AG08396 (cell line): ENCODE results near the gene WASHC3.
A peak's percentile ranks its signal among the peaks of the same experiment; 100 is the strongest.
"Not testable (repeated sequence)": the region's sequence is repeated elsewhere in the genome, so short reads cannot be mapped to it uniquely, and the experiment has no call there.

ENCODE experiments used
- DNase-seq: peaks from one replicate; pipeline ENCODE4 v3.0.0; 2012; ENCODE audit warnings: low spot score, mixed read lengths

Gene WASHC3

DNA sequence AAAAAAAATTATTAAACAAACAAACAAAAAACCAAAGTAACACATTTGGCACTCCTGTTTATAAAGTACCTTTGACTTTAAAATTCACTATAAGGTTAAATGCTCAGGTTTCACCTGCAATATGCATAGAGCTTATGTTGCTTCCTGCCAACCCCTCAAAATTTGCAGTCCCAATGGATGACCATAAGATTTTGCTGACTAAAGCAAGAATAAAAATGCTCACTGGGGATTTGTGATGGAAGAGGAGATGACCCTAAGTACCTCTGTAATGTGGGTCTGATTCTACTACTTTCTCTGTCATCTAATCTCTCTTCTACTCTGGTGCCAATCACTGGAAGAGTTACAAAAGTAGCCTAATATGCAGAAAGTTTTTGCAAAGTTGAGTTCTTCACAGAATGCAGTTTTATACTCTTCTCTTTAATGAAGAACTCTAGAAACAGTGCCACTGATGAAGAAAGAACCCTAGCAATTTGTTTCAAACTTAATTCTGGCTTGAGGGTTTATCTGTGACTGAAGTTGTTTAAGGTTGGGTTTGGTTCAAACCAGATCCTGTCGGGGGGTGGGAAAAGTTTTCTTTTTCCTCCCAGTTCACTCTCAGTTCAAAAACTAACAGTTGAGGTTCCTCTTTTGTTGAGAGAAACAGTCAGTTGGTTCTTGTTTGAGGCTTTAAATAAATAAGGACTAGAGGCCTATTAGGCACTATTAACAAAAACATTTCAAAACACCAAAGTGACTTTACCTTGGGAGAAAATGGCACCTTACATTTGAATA lies 10.9 kb downstream of the WASHC3 start:
- no peak for DNase-seq

DNA sequence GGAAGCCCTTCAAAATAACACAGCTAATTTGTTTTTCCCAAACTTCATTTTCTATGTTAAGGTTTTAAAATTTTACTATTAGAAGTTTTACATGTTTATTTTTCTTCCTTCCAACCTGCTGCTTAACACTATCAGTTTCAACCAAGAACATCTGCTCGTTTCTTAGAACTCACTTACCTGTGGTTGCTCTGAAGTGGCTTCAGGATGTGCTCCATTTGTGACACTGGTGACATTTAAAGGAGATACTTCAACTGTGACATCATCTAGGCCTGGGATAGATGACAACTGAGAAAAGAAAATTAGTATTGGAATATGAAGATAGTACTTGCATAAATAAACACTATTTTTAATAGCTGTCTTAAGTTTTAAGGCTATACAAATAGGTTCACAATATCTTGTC lies 17.9 kb downstream of the WASHC3 start:
- no peak for DNase-seq

DNA sequence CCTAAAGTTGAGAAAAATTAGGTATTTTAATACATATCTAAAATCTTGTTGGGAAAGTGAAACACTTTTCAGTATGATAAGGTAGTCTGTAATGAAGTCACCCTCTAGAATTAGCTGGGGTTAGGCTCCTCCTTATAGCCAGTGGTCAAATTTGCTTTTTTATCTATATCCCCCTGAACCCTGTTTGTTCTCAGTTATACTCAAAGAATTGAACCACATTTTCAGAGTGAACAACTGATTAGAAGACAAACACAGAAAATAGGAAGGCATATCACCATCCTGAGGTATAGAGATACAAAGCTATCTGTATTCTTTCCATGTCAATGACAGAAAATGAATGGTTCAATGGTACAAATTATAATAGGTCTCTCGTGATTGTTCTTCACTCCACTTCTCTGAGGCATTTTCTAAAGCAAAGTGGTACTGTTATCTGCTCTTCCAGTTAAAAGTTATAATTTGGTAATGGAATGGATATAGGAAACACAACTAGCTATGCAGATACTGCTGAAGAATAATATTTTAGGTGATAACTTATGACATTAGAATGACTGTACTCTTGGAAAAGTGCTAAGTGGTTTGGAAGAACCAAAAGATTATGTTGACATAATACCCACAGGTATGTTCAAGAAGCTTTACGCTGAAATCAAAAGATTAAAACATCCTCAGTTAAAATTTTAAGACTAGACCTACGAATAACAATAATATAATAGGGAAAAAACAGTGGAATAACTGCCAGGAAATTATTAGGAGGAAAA lies 27.6 kb downstream of the WASHC3 start:
- no peak for DNase-seq

DNA sequence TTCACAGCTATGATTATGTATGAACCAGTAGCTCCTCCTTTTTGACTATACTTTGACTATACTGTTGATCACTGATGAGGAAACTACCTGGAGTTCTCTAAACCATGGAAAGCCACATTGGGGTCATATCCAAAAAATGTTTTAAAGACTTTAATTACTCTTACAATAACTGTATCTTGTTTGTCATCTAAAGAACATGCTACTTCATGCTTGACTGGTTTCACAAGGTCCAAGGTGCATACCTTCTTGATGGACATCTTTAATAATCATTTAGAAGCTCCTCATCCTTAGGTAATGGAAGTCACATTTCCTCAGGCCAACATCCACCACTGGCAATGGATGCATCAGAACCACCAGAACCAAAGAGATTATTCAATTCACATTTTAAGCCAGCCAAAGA lies 29.9 kb downstream of the WASHC3 start:
- DNase-seq, result no peak

DNA sequence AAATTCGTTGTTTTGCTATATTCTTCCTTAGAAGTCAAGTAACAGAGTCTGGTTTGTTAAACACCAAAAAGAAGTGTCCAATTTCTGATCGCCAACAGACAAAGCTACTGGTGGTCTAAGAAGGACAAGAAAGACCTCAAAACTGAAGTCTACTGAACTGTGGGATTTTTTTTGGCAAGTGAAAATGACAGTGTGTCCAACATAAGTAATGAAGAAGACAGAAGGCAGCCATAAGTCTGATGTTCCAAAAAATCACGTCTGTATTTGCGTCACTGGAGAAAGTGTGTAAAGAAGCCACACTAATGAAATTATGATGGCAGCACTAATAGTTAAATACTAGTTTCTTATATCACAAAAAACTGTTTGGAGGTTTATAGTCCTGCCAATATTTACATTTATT lies 32.6 kb downstream of the WASHC3 start:
- no peak for DNase-seq

DNA sequence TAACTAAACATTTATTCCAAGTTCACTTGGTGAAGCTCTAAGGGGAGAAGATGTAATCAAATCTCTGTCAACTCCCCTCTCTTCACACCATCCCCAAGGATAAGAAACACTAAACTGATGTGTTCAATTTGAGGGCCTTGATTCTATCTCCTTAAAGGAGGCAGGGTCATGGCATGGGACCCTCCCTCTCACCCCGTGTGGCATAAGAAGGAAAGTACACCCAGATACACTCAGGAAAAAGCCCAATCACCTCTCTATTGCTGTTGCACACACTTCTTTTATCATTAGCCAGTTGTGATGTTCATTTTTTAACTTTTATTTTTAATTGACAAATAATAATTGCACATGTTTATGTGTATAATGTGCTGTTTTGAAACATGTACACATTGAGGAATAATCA lies 35.1 kb downstream of the WASHC3 start:
- DNase-seq, result no peak

DNA sequence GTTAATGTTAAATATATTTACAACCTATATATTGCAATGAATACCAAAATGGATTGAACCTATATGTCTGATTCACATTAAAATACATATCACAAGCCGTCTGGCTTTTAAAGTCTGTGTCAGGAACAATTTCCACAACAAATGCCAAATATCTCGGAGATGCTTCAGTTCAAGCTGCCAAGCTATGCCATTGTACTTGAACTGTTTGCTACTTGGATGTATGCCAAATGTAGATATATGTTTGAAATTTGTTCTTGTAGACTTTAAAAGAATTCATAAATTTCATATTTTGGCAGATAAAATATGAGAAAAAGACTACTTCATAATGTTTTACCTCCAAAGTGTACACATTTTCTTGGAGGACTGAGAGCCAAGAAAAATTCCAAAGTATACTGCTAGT lies 37.0 kb downstream of the WASHC3 start:
- DNase-seq, result no peak

DNA sequence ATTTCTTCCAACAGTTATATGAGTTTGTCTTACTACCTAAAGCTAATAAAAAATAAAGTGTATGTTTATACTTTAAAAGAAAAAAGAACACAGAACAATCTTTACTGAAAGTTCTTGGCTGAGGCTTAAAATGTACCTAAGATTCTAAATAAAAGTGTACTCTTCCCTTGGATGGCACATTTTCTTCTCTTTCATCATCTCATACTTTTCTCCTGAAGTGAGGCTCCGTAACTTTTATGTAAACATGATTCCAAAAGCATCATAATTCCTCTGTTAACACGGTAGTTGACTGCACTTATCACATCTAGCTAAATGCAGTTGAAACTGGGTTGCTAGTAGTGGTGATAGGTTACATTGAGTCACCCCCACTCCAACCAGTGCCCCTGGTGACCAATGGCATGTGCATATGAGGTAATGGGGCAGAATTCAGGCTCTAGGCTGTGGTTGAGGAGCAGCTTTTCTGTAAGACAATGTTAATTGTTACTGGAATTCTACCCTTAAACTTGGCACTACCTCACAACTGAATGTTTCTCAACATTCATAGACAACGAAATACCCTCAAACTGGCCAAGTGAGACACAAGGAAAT lies 38.4 kb downstream of the WASHC3 start:
- peak; percentile 18 for DNase-seq

DNA sequence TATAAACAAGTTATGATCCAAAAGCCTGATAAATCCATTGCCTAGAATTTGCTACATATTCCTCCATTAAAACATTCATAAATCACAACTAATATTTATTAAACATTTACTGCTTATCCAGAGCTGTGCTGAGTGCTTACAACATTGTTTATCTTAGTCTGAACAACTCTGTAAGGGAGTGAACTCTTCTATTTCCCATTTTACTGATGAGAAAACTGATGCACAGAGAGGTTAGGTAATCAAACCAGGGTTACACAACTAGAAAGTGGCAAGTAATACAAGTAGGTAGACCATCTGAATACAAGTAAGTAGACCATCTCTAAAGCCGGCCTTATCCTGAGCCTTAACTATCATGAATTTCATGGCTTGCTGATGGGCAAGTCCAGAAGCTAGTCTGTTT lies 39.5 kb downstream of the WASHC3 start:
- no peak for DNase-seq

DNA sequence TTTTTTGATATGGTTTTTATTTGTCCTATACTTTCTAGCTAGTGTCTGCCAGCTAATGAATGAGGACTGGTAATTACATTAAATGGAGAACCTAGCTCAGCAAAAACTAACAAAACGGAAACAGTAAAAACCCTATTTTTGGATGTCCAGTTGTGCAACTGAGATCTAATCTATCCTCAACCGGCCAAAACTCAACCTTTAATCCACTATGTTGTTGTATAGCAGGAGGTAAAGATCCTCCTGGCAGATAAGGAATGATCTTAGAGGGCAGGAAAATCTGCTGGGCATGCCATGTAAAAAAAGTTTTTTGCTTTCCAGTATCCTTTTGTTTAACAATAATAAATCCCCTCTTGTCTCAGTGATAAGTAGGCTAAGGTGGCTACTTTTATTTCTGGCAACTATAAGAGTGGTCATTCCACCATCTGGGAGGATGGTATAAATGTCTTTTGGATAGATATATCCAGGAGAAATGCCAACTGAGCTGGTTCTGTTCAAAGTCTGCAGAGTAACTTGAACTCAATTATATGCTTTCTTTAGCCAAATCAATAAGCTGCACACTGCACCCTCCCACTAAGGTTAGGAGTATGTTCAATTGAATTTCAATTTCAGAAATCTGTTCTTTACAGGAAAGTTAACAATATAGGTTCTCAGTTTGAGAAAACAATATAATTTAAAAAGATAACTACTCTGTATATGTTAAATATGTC lies 40.1 kb downstream of the WASHC3 start:
- no peak for DNase-seq

DNA sequence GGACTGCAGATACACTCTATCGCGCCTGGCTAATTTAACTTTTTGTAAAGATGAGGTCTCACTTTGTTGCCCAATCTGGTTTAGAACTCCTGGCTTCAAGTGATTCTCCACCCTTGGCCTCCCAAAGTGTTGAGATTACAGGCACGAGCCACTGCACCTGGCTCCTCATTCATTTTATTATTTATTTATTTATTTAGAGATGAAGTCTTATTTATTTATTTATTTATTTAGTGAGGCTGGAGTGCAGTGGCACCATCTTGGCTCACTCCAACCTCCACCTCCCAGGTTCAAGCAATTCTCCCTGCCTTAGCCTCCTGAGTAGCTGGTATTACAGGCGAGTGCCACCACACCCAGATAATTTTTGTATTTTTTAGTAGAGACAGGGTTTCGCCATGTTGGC lies 43.2 kb downstream of the WASHC3 start:
- DNase-seq, result not testable (repeated sequence)

DNA sequence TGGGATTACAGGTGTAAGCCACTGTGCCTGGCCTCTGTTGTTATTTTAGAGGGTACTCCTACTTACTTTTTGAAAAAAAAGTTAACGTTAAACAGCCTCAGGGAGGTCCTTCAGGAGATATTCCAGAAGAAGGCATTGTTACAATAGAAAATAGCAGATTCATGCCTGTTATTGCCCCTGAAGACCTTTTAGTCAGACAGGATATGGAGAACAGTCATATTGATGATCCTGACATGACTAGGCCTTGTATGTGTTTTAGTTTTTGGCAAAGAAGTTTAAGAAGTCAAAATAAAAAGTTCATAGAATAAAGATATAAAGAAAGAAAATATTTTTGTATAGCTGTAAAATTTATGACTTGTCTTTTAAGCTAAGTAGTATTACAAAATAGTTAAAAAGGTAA lies 45.3 kb downstream of the WASHC3 start:
- DNase-seq, result no peak

DNA sequence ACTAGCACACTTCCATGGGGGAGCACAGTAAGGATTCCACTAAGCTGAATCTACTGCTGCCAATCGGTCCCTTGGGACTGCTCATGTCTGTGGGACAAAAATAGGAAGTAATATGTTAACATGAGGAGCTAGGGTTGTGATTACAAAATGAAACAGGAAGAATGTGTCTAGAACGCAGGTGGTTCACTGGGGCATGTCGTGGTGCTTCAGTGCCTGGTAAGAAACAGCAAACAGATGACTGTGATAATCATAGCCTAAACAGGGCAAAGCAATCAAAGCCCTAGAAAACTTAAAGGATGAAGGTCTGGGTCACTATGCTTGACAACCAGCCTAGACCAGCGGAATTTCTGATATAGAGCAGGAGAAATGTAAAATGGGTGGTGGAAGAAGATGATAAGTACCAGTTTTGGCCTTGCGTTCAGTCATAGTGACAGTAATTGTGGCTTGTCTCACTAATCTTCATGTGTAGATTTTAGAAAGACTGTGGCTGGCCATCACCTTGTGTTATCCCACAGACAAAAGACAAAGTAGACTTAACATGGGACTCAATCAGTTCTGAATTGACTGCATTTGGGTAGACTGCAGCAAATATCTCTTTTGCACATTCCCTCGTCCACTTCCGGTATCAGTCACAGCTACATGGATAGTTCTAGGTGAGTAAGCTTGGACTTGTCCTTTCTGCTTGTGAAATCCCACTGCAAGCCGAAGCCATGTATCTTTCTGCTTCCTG lies 51.4 kb downstream of the WASHC3 start:
- DNase-seq, result no peak

DNA sequence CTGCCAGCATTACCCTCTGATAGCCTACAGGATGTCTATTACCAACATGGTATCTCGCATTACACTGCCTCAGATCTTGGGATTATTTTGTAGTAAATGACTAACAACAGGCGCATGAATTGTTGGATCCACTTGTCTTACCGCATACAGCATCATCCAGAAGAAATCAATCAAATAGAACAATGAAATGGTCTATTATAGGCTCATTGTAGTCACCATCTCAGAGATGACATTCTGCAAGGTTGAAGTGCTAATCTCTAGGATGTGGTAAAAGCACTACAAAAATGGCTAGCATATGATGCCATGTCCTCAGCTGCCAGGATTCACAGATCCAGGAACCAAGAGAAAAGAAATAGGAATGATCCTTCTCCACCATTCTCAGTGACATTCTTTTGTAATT lies 52.0 kb downstream of the WASHC3 start:
- DNase-seq, result no peak

DNA sequence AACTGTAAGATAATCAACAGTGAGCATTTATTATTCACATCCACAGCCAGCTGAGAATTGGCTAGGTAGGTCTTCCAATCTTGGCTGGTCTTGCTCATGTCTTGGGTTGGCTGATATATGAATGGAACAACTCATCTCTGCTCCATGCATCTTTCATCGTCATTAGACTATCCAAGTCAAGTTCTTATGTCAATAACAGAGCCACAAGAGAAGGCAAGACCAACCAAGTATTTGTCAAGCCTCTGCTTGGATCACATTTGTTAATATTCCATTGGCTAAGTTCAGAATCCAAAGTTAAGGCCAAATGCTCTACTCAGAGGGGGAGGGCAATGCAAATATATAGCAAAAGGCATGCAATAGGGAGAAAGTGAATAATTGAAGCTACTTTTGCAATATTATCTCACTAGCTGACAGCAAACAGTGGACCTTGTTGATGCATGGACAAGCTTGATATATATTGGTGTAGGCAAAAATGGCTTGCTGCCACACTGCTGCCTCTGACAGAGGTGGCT lies 53.1 kb downstream of the WASHC3 start:
- no peak for DNase-seq

DNA sequence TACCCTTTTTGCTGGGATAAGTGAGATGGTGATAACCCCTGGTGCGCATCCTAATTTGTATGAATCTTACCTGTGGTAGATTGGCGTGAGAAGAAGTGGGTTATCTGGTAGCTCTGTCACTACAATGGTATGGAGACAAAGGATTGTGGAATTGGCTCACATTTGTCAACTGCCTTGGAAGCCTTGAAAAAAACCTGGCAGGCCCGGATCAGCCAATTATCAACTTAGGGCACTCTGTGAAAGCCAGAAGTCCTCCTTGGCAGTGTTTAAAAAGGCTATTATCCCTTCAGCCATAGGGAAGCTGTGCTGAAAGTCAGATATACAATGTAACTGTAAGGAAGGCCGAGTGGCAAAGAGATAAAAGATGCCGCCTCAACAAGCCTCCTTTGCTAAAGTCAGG lies 56.5 kb downstream of the WASHC3 start:
- no peak for DNase-seq

DNA sequence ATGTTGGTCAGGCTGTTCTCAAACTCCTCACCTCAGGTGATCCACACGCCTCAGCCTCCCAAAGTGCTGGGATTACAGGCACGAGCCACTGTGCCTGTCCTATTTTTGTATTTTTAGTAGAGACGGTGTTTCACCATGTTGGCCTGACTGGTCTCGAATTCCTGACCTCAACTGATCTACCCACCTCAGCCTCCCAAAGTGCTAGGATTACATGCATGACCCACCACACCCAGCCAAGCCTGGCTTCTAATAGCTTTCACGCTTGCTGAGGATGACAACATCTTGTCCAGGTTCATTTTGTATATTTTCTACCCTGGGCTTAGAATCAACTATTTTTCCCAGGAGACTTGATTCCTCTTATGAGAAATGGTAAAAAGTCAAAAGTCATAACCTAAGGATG lies 64.7 kb downstream of the WASHC3 start:
- no peak for DNase-seq

DNA sequence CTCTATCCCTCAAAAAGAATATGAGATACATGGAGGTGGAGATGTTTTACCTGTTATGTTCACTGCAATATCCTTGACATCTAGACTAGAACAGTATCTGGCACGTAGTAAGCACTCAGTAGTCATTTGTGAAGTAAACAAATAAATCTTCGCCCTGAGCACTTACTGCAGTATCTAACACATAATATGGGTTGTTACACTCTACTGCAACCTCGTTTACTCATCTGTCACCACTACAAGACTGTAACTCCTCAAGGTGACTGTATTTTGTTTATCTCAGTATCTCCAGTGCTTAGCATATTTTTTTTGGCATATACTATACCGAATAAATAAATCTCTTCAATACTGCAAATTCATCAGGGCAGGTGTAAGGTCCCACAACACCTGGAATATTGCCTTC lies 66.1 kb downstream of the WASHC3 start:
- DNase-seq, result no peak

DNA sequence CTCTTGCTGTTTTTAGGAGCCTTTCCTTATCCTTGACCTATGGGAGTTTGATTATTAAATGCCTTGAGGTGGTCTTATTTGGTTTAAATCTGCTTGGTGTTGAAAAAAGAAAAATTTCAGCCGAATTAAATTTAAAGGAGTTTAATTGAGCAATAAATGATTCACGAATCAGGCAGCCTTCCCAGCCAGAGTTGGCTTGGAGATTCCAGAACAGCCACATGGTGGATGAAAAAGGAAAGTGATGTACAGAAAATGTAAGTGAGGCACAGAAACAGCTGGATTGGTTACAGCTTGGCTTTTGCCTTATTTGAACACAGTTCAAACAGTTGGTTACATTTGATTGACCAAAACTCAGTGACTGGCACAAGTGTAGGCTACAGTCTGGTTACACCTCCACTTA lies 69.7 kb downstream of the WASHC3 start:
- no peak for DNase-seq

DNA sequence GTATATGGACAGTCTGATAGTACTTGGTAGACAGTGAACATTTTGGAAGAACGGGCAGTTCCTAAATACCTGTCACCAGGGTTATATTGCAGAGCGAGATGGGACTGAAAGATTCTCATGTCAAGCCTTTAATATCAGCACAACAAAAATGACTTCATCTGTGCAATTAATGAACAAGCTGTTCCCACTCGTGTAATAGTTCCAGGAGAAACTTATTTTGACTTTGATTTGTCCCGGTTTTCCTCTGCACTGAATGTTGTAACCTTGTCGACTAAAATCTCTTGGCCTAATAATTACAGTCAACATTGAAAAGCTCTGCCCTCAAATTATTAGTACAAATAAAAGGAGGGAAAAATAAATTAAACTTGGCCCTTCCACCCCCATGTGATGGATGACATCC lies 79.5 kb downstream of the WASHC3 start:
- no peak for DNase-seq

DNA sequence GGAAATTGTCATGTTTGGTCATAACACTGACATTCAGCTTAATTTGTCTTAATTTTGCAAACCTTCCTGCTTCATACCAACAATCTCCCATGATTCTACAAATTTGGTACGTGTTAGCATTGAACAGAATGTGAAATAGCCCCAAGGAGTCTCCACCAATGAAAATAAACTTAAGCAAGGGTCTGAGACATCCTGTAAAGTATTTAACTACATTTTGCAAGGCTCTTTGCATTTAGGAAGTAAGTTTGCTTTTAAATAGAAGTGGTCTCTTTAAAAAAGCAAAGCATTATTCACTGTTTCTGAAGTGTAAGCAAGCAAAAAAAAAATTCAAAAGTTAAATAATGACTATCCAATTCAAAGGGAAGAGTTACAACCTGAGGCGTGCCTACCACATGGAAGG lies 79.9 kb downstream of the WASHC3 start:
- DNase-seq, result no peak

DNA sequence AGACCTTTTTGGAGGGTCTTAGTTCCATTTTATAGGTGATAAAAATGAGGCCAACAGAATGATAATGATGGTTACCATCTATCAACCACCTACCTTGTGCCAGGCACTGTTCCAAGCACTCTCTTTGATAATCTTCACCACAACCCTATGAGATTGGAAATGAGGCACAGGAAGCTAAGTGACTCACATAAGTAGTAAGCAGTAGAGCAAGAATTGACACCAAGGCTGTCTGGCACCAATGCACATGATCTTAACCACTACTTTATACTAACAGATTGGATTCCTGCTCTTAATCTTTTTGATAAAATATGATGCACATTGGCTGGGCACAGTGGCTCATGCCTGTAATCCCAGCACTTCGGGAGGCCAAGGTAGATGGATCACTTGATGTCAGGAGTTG lies 93.0 kb downstream of the WASHC3 start:
- no peak for DNase-seq
